K562 (cell line): ENCODE results near the gene PANK2. TPM values are rescaled to one million over a fixed set of nuclear protein-coding genes. Genes with fewer than 3 reads are reported as not detected.

Experiments used
- EZH2 ChIP-seq: IDR thresholded peaks from 2 replicates; pipeline ENCODE4 v1.6.1; 2012; ENCODE audit warnings: low read depth, mild to moderate bottlenecking, inconsistent platforms, low read length, borderline replicate concordance
- ZNF133 ChIP-seq: fragments of 250-450 bp; sonication (Bioruptor Pico); IDR thresholded peaks from 2 replicates; pipeline ENCODE4 v1.4.0; 2020; ENCODE audit warnings: mild to moderate bottlenecking
- polyA plus RNA-seq, 8 experiments: library from polyadenylated mRNA; depleted of rRNA in 4 of 8; stranded (reverse) in 5 of 8; unstranded in 3 of 8; fragments of >200 nt; fragmentation: Nextera tagmentation in 2 of 8; fragmentation: Illumina TruSeq in 1 of 8; extraction: Ambion mirVana in 2 of 8; extraction: Trizol in 1 of 8; gene quantifications; 2 replicates each; pipeline versions ENCODE4 v1.2.1 to v1.2.3, GENCODE V29; 2011 to 2014; ENCODE audit warnings: inconsistent platforms in 1 of 8, missing spikeins in 1 of 8
- total RNA-seq, 7 experiments: library from RNA; depleted of rRNA in 6 of 7; stranded (reverse); fragments of >200 nt in 6 of 7; fragmentation: Illumina TruSeq in 2 of 7; extraction: Trizol in 2 of 7; gene quantifications; 2 replicates each; pipeline versions ENCODE4 v1.2.1 to v1.2.3, GENCODE V29; 2011 to 2021; ENCODE audit warnings: low replicate concordance in 1 of 7
- TF ChIP-seq, protein P1 (sequence below): fragments of 250-450 bp; sonication (Bioruptor Pico); IDR thresholded peaks from 2 replicates; pipeline ENCODE4 v1.8.0; 2021; ENCODE audit warnings: borderline replicate concordance, mild to moderate bottlenecking, moderate library complexity; ENCODE audit not compliant: poor library complexity, severe bottlenecking
- TF ChIP-seq, protein P2 (sequence below): fragments of 250-450 bp; sonication (Bioruptor Pico); IDR thresholded peaks from 2 replicates; pipeline ENCODE4 v1.8.0; 2021; ENCODE audit warnings: moderate library complexity, mild to moderate bottlenecking, inconsistent platforms
- TF ChIP-seq, protein P3 (sequence below): fragments of 250-450 bp; sonication (Bioruptor Pico); IDR thresholded peaks from 2 replicates; pipeline ENCODE4 v1.9.0; 2021; ENCODE audit warnings: mild to moderate bottlenecking, inconsistent platforms

PANK2 gene
- total and polyA plus RNA-seq, 9 of the 15 experiments (the other 6 are each of a cell fraction or from before 2014, with no cell fraction given), result 14.9 to 43.5 (median 31.4) TPM

DNA sequence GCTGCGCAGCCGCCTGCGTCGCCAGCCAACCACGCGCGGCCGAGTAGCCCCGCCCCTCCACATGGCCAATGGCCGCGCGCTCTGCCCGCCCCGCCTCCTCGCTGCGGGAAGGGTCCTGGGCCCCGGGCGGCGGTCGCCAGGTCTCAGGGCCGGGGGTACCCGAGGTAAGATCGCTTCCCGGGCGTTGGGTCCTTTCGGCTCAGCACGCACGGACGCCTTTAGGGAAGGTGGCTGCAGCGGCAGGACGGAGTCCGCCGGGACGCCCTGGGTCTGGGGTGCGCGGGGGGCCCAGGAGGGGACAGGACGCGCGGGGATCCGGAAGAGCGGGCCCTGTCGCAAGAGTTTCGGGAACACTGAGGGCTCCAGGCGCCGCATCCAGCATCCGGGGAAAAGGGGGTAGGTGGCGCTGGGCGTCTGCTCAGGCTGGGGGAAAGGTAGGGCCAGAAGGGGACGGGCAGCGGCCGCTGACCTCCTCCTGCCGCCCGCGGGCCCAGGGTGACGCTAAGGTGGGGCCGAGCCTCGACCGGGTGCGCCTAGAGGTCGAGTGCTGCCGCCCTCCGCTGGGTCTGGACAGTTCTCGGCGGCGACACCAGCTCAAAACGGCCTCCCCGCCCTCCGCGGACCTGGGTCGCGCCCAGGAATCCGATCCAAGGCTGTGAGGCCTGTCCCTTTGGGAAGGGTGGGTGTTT is 42.3 kb upstream of the PANK2 start, which contains the start of gene MAVS (continued):
- TF ChIP-seq, protein P1, sequence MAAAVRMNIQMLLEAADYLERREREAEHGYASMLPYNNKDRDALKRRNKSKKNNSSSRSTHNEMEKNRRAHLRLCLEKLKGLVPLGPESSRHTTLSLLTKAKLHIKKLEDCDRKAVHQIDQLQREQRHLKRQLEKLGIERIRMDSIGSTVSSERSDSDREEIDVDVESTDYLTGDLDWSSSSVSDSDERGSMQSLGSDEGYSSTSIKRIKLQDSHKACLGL (CRISPR knock-in tag), result no peak
- TF ChIP-seq, protein P2, sequence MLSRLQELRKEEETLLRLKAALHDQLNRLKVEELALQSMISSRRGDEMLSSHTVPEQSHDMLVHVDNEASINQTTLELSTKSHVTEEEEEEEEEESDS (CRISPR knock-in tag), result no peak
- TF ChIP-seq ZNF133 (CRISPR knock-in tag) (no peak), EZH2 (no peak)
- TF ChIP-seq, protein P3, sequence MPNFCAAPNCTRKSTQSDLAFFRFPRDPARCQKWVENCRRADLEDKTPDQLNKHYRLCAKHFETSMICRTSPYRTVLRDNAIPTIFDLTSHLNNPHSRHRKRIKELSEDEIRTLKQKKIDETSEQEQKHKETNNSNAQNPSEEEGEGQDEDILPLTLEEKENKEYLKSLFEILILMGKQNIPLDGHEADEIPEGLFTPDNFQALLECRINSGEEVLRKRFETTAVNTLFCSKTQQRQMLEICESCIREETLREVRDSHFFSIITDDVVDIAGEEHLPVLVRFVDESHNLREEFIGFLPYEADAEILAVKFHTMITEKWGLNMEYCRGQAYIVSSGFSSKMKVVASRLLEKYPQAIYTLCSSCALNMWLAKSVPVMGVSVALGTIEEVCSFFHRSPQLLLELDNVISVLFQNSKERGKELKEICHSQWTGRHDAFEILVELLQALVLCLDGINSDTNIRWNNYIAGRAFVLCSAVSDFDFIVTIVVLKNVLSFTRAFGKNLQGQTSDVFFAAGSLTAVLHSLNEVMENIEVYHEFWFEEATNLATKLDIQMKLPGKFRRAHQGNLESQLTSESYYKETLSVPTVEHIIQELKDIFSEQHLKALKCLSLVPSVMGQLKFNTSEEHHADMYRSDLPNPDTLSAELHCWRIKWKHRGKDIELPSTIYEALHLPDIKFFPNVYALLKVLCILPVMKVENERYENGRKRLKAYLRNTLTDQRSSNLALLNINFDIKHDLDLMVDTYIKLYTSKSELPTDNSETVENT (CRISPR knock-in tag), result 0 out of 2 replicates have a peak, but pooled peaks have one; percentile 16
